DND-41 (cell line): Measurements from ENCODE around the gene UBA52.

ENCODE experiments used
- CTCF ChIP-seq: IDR thresholded peaks from 2 replicates; pipeline ENCODE4 v1.5.1; 2012; ENCODE audit warnings: borderline replicate concordance, low read length, moderate library complexity, mild to moderate bottlenecking; ENCODE audit not compliant: poor library complexity, severe bottlenecking; ENCODE audit errors: extremely low read depth
- EZH2 ChIP-seq: IDR thresholded peaks from 3 replicates; pipeline ENCODE4 v1.6.1; 2012; ENCODE audit warnings: borderline replicate concordance, low read depth, mild to moderate bottlenecking, moderate library complexity, low read length, inconsistent platforms; ENCODE audit not compliant: severe bottlenecking

- TF ChIP-seq CTCF (no peak), EZH2 (no peak)
Measured at GRCh38 chr19:18587561-18587960, 15.9 kb downstream of the UBA52 start.
